Upper lobe of left lung (tissue), 6 donors: ENCODE data around the gene NRGN. TPM values are rescaled to one million over a fixed set of nuclear protein-coding genes. Genes with fewer than 3 reads are reported as not detected.
A peak's percentile ranks its signal among the peaks of the same experiment; 100 is the strongest.

ENCODE experiments used
- ATAC-seq, 2 donors: fragments of 200-7000 bp; cut with Tn5 transposase; one replicate each; pipeline ENCODE4 v1.9.1; 2022; ENCODE audit warnings: mild to moderate bottlenecking in 2 of 2, moderate library complexity in 2 of 2; ENCODE audit not compliant: low FRiP score in 2 of 2
- DNase-seq, 2 donors: peaks; one replicate each; pipeline ENCODE4 v3.0.0-alpha.2; 2019 to 2020
- H3K27ac ChIP-seq, 4 donors: fragments of 200-600 bp; sonication (generic); one replicate each; pipeline ENCODE4 v1.5.1; 2016 to 2019
- H3K27me3 ChIP-seq, 4 donors: fragments of 200-600 bp; sonication (generic); one replicate each; pipeline ENCODE4 v1.5.1; 2017 to 2019
- H3K36me3 ChIP-seq, 4 donors: fragments of 200-600 bp; sonication (generic); one replicate each; pipeline ENCODE4 v1.5.1; 2016 to 2019
- H3K4me1 ChIP-seq, 4 donors: fragments of 200-600 bp; sonication (generic); one replicate each; pipeline ENCODE4 v1.5.1; 2018 to 2019
- H3K4me3 ChIP-seq, 4 donors: fragments of 200-600 bp; sonication (generic); one replicate each; pipeline ENCODE4 v1.5.1; 2017 to 2019; ENCODE audit warnings: mild to moderate bottlenecking in 2 of 4, moderate library complexity in 1 of 4
- H3K9me3 ChIP-seq, 4 donors: fragments of 200-600 bp; sonication (generic); one replicate each; pipeline ENCODE4 v1.5.1; 2018 to 2019
- EP300 ChIP-seq, 4 donors: sonication (generic); formaldehyde crosslinking; IDR thresholded peaks; one replicate each; pipeline ENCODE4 v1.5.1; 2017; ENCODE audit warnings: antibody characterized with exemption in 4 of 4, control low read depth in 2 of 4
- POLR2A ChIP-seq, 4 donors: fragments of 450-650 bp; IDR thresholded peaks; one replicate each; pipeline ENCODE4 v1.5.1; 2016 to 2017; ENCODE audit warnings: antibody characterized with exemption in 4 of 4, mild to moderate bottlenecking in 2 of 4
- POLR2AphosphoS5 ChIP-seq, 2 donors: sonication (generic); formaldehyde crosslinking; IDR thresholded peaks; one replicate each; pipeline ENCODE4 v1.5.1; 2017; ENCODE audit warnings: antibody characterized with exemption in 2 of 2
- WGBS, 2 donors: methylation state at CpG; one replicate each; pipeline ENCODE4 v1.1.5; 2017 to 2018; 5-methylcytosine and 5-hydroxymethylcytosine counted together
- total RNA-seq, 6 donors: library from RNA; depleted of rRNA in 4 of 6; stranded (reverse); fragments of >200 nt in 4 of 6; gene quantifications; one replicate each; pipeline versions ENCODE4 v1.1.0 to v1.2.1, GENCODE V29; 2016 to 2021
- TF ChIP-seq, protein P1 (sequence below), 6 experiments: fragments of 450-650 bp in 4 of 6; fragments of 200-600 bp in 2 of 6; sonication (generic) in 2 of 6; IDR thresholded peaks; one replicate each; pipeline ENCODE4 v1.5.1; 2016 to 2019; ENCODE audit warnings: antibody characterized with exemption in 6 of 6
- donor health status: DM: no; HTN: no; CAD: no; lungs with moderate emphysema.
- donor health status: DM: no; HTN: yes; CAD: no; lungs with severe emphysema.

NRGN gene
- total RNA-seq, 6 donors from 2014 or later, result 30.9 to 111 (median 77.6) TPM

DNA sequence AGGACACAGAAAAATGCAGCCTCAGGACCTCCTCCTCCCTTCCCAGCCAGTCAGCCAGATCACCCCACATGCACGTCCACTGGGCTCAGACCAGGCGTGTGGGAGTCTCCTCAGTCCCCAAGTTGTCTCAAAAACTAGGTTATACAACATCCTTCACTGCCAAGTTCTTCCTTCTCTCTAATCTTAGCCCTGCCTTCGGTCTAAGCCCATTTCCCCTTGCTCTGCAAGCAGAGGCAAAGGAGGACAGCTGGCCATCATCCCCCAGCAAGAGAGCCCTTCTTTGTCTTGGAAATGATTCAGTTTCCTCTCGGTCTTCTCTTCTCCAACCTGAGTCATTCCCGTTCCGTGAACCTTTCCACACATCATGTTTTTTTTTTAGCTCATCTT, 14.0 kb upstream of the NRGN start:
- ATAC-seq, result peak; percentile 24 to 28
- TF ChIP-seq POLR2AphosphoS5 (IDR thresholded peaks at IDR 0.05) (no peak), POLR2A (IDR thresholded peaks at IDR 0.05) (no peak), EP300 (IDR thresholded peaks at IDR 0.05) (no peak)
- TF ChIP-seq, protein P1, sequence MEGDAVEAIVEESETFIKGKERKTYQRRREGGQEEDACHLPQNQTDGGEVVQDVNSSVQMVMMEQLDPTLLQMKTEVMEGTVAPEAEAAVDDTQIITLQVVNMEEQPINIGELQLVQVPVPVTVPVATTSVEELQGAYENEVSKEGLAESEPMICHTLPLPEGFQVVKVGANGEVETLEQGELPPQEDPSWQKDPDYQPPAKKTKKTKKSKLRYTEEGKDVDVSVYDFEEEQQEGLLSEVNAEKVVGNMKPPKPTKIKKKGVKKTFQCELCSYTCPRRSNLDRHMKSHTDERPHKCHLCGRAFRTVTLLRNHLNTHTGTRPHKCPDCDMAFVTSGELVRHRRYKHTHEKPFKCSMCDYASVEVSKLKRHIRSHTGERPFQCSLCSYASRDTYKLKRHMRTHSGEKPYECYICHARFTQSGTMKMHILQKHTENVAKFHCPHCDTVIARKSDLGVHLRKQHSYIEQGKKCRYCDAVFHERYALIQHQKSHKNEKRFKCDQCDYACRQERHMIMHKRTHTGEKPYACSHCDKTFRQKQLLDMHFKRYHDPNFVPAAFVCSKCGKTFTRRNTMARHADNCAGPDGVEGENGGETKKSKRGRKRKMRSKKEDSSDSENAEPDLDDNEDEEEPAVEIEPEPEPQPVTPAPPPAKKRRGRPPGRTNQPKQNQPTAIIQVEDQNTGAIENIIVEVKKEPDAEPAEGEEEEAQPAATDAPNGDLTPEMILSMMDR (IDR thresholded peaks at IDR 0.05), result no peak
- Histone ChIP-seq H3K27ac (peak overlapping the region; percentile 59 to 83 (median 68)), H3K36me3 (no peaks in the 10 kb centered on the region), H3K4me3 (no peak overlapping the region), H3K4me1 (peaks cover 19 to 36% (median 27%) of the 10 kb centered on the region in 4 donors), H3K9me3 (no peaks in the 10 kb centered on the region), H3K27me3 (no peaks in the 10 kb centered on the region)
- DNase-seq, result no peak
- 7 to 15% methylated on average over 6 of the region's 6 CpGs for WGBS, 2 donors

DNA sequence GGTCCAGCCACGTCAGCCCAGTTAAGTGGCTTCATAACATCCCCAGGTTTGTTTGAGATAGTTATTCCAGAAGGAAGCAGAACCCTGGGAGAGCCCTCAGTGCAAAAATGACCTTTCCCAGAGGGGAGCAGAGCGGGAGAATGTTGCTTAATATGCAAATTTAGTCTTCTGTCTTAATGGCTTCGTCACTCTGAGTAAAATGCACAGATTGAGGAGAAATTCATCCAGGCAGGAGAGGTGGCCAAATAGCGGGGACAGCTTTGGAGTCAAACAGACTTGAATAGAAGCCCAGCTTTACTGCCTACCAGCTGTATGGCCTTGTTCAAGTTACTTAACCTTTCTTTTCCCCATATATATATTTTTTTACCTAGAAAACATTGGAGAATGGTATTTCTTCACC, 12.3 kb upstream of the NRGN start:
- H3K27ac ChIP-seq, result peak overlapping the region in 2 of 4 donors; percentile 71 to 83
- ATAC-seq, result no peak
- H3K36me3 ChIP-seq, result no peaks in the 10 kb centered on the region
- no peaks in the 10 kb centered on the region for H3K9me3 ChIP-seq
- H3K4me3 ChIP-seq, result no peak overlapping the region
- H3K27me3 ChIP-seq, result no peaks in the 10 kb centered on the region
- 58 to 70% methylated on average over 4 of the region's 4 CpGs for WGBS, 2 donors
- peaks cover 22 to 43% (median 31%) of the 10 kb centered on the region in 4 donors for H3K4me1 ChIP-seq
- TF ChIP-seq POLR2A (IDR thresholded peaks at IDR 0.05) (peak in 1 of 4 donors; percentile 27), POLR2AphosphoS5 (IDR thresholded peaks at IDR 0.05) (no peak)
- peak in 1 of 2 donors; percentile 66 for DNase-seq

DNA sequence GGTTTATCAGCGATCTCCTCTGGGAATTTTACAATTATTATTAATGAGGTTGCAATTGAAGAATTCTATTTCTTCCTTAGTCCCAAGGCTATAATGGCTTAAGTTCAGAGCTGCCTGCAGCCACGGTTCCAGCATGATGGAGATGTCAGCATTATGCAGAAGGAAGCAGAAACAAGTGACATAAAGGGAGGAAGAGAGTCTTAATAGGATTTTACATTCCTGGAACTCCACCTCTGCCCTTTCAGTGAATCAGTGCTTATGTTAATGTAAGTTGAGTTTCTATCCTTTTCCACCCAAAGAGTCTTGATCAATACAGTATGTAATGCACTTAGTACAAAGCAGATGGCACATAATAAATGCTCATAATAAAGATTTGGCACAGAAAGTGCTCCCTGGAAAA, 11.6 kb upstream of the NRGN start:
- H3K36me3 ChIP-seq, result no peaks in the 10 kb centered on the region
- H3K27ac ChIP-seq, result peak overlapping the region in 1 of 4 donors; percentile 83
- H3K4me3 ChIP-seq, result no peak overlapping the region
- TF ChIP-seq POLR2AphosphoS5 (IDR thresholded peaks at IDR 0.05), result no peak
- TF ChIP-seq POLR2A (IDR thresholded peaks at IDR 0.05), result no peak
- TF ChIP-seq, protein P1 (IDR thresholded peaks at IDR 0.05), result no peak
- no peak for TF ChIP-seq EP300 (IDR thresholded peaks at IDR 0.05)
- no peaks in the 10 kb centered on the region for H3K9me3 ChIP-seq
- DNase-seq (no peak), ATAC-seq (no peak)
- no peaks in the 10 kb centered on the region for H3K27me3 ChIP-seq
- H3K4me1 ChIP-seq, result peaks cover 22 to 43% (median 31%) of the 10 kb centered on the region in 4 donors
- 89 to 91% methylated on average over 2 of the region's 2 CpGs for WGBS, 2 donors

DNA sequence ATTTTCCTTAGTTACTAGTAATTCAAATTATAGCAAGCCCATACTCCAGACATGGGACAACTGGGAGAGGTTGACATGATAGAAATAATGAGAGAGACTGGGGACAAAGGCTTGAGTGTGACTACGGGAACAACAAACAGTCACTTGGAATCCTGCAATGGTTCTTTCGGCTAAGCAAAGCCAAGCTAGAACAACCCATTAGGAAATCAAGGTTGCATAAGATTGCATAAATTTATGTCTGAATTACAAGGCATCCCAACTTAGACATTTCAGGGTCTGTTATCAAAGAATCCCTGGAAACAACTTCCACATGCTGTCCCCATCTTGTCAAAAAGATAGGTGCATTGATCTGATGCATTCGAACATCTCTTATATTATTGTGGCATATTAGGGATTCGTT, 10.2 kb upstream of the NRGN start:
- TF ChIP-seq EP300 (IDR thresholded peaks at IDR 0.05) (no peak), POLR2AphosphoS5 (IDR thresholded peaks at IDR 0.05) (no peak), POLR2A (IDR thresholded peaks at IDR 0.05) (no peak)
- TF ChIP-seq, protein P1 (IDR thresholded peaks at IDR 0.05), result no peak
- Histone ChIP-seq H3K27me3 (no peaks in the 10 kb centered on the region), H3K4me3 (no peak overlapping the region), H3K9me3 (no peaks in the 10 kb centered on the region), H3K4me1 (peaks cover 22 to 39% (median 29%) of the 10 kb centered on the region in 4 donors), H3K27ac (no peak overlapping the region), H3K36me3 (no peaks in the 10 kb centered on the region)
- ATAC-seq (no peak), DNase-seq (no peak)
- 71 to 74% methylated on average over 4 of the region's 4 CpGs for WGBS, 2 donors

DNA sequence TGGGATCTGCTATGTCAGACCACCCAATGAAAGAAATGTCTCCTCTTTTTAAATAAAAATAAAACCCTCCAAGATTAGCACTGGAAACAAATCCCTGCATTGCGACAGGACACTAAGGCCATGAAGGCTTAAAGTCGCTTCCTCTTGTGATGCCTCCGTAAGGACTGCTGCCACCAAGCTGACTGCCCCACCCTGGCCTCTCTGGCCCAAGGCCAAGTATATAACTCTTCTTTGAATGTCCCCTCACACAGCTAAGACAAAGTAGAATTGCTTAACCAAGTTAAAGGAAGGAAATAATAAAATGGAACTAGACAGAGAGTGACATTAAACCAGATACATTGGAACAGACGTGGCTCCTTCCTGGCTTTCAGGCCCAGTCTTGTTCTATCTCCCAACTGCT, 7.5 kb upstream of the NRGN start:
- Histone ChIP-seq H3K36me3 (no peaks in the 10 kb centered on the region), H3K4me3 (no peak overlapping the region), H3K9me3 (no peaks in the 10 kb centered on the region), H3K4me1 (peaks cover 3 to 12% (median 7%) of the 10 kb centered on the region in 4 donors), H3K27ac (peak overlapping the region in 2 of 4 donors; percentile 40 to 56), H3K27me3 (no peaks in the 10 kb centered on the region)
- 49 to 54% methylated on average over 4 of the region's 4 CpGs for WGBS, 2 donors
- ATAC-seq (peak in 1 of 2 donors; percentile 73), DNase-seq (peak in 1 of 2 donors; percentile 70)
- TF ChIP-seq POLR2A (IDR thresholded peaks at IDR 0.05), result no peak
- TF ChIP-seq, protein P1 (IDR thresholded peaks at IDR 0.05), result no peak
- TF ChIP-seq POLR2AphosphoS5 (IDR thresholded peaks at IDR 0.05), result no peak
- no peak for TF ChIP-seq EP300 (IDR thresholded peaks at IDR 0.05)
